ENCODE measurements around the gene SGCG.

- no peak for TF ChIP-seq GATA3 (IDR thresholded peaks at IDR 0.05; ENCODE audit: low read depth, low read length)
- TF ChIP-seq GATA2 (IDR thresholded peaks at IDR 0.05; ENCODE audit: low read depth, low read length): no peak
Measured at GRCh38 chr13:23159205-23159759, 21.5 kb upstream of the SGCG start.

Data from SH-SY5Y (cell line).